Vagina (tissue), 2 donors: Measurements from ENCODE around the gene UBE2R2. TPM values are rescaled to one million over a fixed set of nuclear protein-coding genes. Genes with fewer than 3 reads are reported as not detected.

Experiments used
- DNase-seq, 2 donors: peaks; one replicate each; pipeline ENCODE4 v3.0.0-alpha.2; 2017; ENCODE audit errors: extremely low spot score in 2 of 2
- H3K27ac ChIP-seq: fragments of 200-600 bp; sonication (generic); one replicate; pipeline ENCODE4 v1.5.1; 2019
- H3K27me3 ChIP-seq: fragments of 200-600 bp; sonication (generic); one replicate; pipeline ENCODE4 v1.5.1; 2019
- H3K36me3 ChIP-seq, 2 donors: fragments of 200-600 bp; sonication (generic); one replicate each; pipeline ENCODE4 v1.5.1; 2017 to 2019
- H3K4me1 ChIP-seq: fragments of 200-600 bp; sonication (generic); one replicate; pipeline ENCODE4 v1.5.1; 2019
- H3K4me3 ChIP-seq, 2 donors: fragments of 200-600 bp; sonication (generic); 1 replicate in 1 of 2; 2 replicates in 1 of 2; pipeline ENCODE4 v1.5.1; 2016 to 2019
- H3K9me3 ChIP-seq: fragments of 200-600 bp; sonication (generic); one replicate; pipeline ENCODE4 v1.5.1; 2019
- CTCF ChIP-seq, 3 experiments: fragments of 450-650 bp in 2 of 3; fragments of 200-600 bp in 1 of 3; sonication (generic) in 1 of 3; IDR thresholded peaks; one replicate each; pipeline ENCODE4 v1.5.1; 2017 to 2019; ENCODE audit warnings: antibody characterized with exemption in 3 of 3, mild to moderate bottlenecking in 2 of 3, moderate library complexity in 2 of 3
- POLR2A ChIP-seq, 2 donors: fragments of 450-650 bp; IDR thresholded peaks; one replicate each; pipeline ENCODE4 v1.6.1; 2017; ENCODE audit warnings: antibody characterized with exemption in 2 of 2, mild to moderate bottlenecking in 2 of 2, moderate library complexity in 2 of 2
- POLR2AphosphoS5 ChIP-seq, 2 donors: sonication (generic); formaldehyde crosslinking; IDR thresholded peaks; one replicate each; pipeline ENCODE4 v1.9.0; 2017; ENCODE audit warnings: antibody characterized with exemption in 2 of 2, mild to moderate bottlenecking in 2 of 2, low read depth in 1 of 2; ENCODE audit not compliant: insufficient read depth in 1 of 2
- intact Hi-C: fragments of 100-400 bp; cut with DNase I; formaldehyde crosslinking; loops from one replicate; pipeline ENCODE4 v1.15.1; 2023
- total RNA-seq: library from RNA; depleted of rRNA; stranded (reverse); fragments of >200 nt; gene quantifications from one replicate; pipeline ENCODE4 v1.2.3, GENCODE V29; 2016

UBE2R2 gene
- total RNA-seq, 1 donor from 2014 or later = 20.4 TPM

- no peak for DNase-seq
- Histone ChIP-seq H3K27me3 (no peaks in the 10 kb centered on the region), H3K9me3 (no peaks in the 10 kb centered on the region), H3K4me3 (no peak overlapping the region), H3K36me3 (peaks cover 2 to 8% of the 10 kb centered on the region in 2 donors), H3K27ac (no peak overlapping the region), H3K4me1 (peaks cover 30% of the 10 kb centered on the region)
- TF ChIP-seq POLR2A (IDR thresholded peaks at IDR 0.05) (no peak), POLR2AphosphoS5 (IDR thresholded peaks at IDR 0.05; ENCODE audit: insufficient read depth in 1 of 2, low read depth in 1 of 2) (no peak), CTCF (IDR thresholded peaks at IDR 0.05) (no peak)
- intact Hi-C loops = no loop called here
Observed at GRCh38 chr9:33885948-33886347, 69.0 kb downstream of the UBE2R2 start.

GRCh38 chr9:33893861-33894260 lies 76.9 kb downstream of the UBE2R2 start:
- DNase-seq = no peak
- intact Hi-C loops = no loop called here
- Histone ChIP-seq H3K27me3 (no peaks in the 10 kb centered on the region), H3K27ac (no peak overlapping the region), H3K4me3 (no peak overlapping the region), H3K4me1 (no peaks in the 10 kb centered on the region), H3K36me3 (peaks cover 2 to 8% of the 10 kb centered on the region in 2 donors), H3K9me3 (no peaks in the 10 kb centered on the region)
- TF ChIP-seq POLR2AphosphoS5 (IDR thresholded peaks at IDR 0.05; ENCODE audit: insufficient read depth in 1 of 2, low read depth in 1 of 2) (no peak), POLR2A (IDR thresholded peaks at IDR 0.05) (no peak), CTCF (IDR thresholded peaks at IDR 0.05) (no peak)

GRCh38 chr9:33894316-33894715 lies 77.4 kb downstream of the UBE2R2 start:
- Histone ChIP-seq H3K27me3 (no peaks in the 10 kb centered on the region), H3K4me1 (no peaks in the 10 kb centered on the region), H3K27ac (no peak overlapping the region), H3K9me3 (no peaks in the 10 kb centered on the region), H3K4me3 (no peak overlapping the region), H3K36me3 (peaks cover under 1 to 5% of the 10 kb centered on the region in 2 donors)
- intact Hi-C loops = no loop called here
- TF ChIP-seq POLR2A (IDR thresholded peaks at IDR 0.05) = no peak
- TF ChIP-seq CTCF (IDR thresholded peaks at IDR 0.05) = no peak
- TF ChIP-seq POLR2AphosphoS5 (IDR thresholded peaks at IDR 0.05; ENCODE audit: insufficient read depth in 1 of 2, low read depth in 1 of 2) = no peak
- DNase-seq = no peak

- H3K4me1 ChIP-seq = peaks cover 14% of the 10 kb centered on the region
- no peak for TF ChIP-seq CTCF (IDR thresholded peaks at IDR 0.05)
- no peak for TF ChIP-seq POLR2A (IDR thresholded peaks at IDR 0.05)
- no peak for TF ChIP-seq POLR2AphosphoS5 (IDR thresholded peaks at IDR 0.05; ENCODE audit: insufficient read depth in 1 of 2, low read depth in 1 of 2)
- H3K27me3 ChIP-seq = no peaks in the 10 kb centered on the region
- DNase-seq = no peak
- no peak overlapping the region for H3K4me3 ChIP-seq
- peaks cover 0 to 8% of the 10 kb centered on the region in 2 donors for H3K36me3 ChIP-seq
- H3K9me3 ChIP-seq = no peaks in the 10 kb centered on the region
- intact Hi-C loops = no loop called here
- no peak overlapping the region for H3K27ac ChIP-seq
Observed at GRCh38 chr9:33903157-33903780, 86.3 kb downstream of the UBE2R2 start.

GRCh38 chr9:33905137-33905536 lies 88.2 kb downstream of the UBE2R2 start:
- TF ChIP-seq CTCF (IDR thresholded peaks at IDR 0.05) (no peak), POLR2AphosphoS5 (IDR thresholded peaks at IDR 0.05; ENCODE audit: insufficient read depth in 1 of 2, low read depth in 1 of 2) (no peak), POLR2A (IDR thresholded peaks at IDR 0.05) (no peak)
- Histone ChIP-seq H3K36me3 (peaks cover 0 to 6% of the 10 kb centered on the region in 2 donors), H3K4me1 (peaks cover 17% of the 10 kb centered on the region), H3K27me3 (no peaks in the 10 kb centered on the region), H3K9me3 (no peaks in the 10 kb centered on the region), H3K4me3 (no peak overlapping the region), H3K27ac (no peak overlapping the region)
- DNase-seq = no peak
- intact Hi-C loops = no loop called here
